Osteoblast (primary cell): ENCODE data around the gene SFTA2. TPM values are rescaled to one million over a fixed set of nuclear protein-coding genes. Genes with fewer than 3 reads are reported as not detected.

Experiments used
- DNase-seq: peaks from one replicate; pipeline ENCODE4 v3.0.0; 2011; ENCODE audit warnings: low spot score, mixed read lengths; ENCODE audit not compliant: insufficient read length; ENCODE audit errors: missing footprints
- H2AFZ ChIP-seq: 2 replicates; pipeline ENCODE4 v1.6.0; 2011; ENCODE audit warnings: mild to moderate bottlenecking, low read length
- H3K27ac ChIP-seq: 2 replicates; pipeline ENCODE4 v1.5.1; 2011; ENCODE audit warnings: mild to moderate bottlenecking, low read depth, low read length, moderate library complexity
- H3K27me3 ChIP-seq: 2 replicates; pipeline ENCODE4 v1.6.0; 2012; ENCODE audit warnings: mild to moderate bottlenecking, control low read depth, inconsistent platforms, low read length, moderate library complexity; ENCODE audit not compliant: insufficient read depth
- H3K36me3 ChIP-seq: 2 replicates; pipeline ENCODE4 v1.5.1; 2011; ENCODE audit warnings: mild to moderate bottlenecking, low read length, control low read depth, moderate library complexity; ENCODE audit not compliant: insufficient read depth
- H3K4me1 ChIP-seq: 2 replicates; pipeline ENCODE4 v1.5.1; 2011; ENCODE audit warnings: mild to moderate bottlenecking, low read length, control low read depth, moderate library complexity; ENCODE audit not compliant: insufficient read depth
- H3K4me2 ChIP-seq: 2 replicates; pipeline ENCODE4 v1.6.0; 2011; ENCODE audit warnings: mild to moderate bottlenecking, low read length; ENCODE audit not compliant: insufficient read depth
- H3K4me3 ChIP-seq: fragments of 200-600 bp; sonication (generic); 3 replicates; pipeline ENCODE4 v1.5.1; 2012; ENCODE audit warnings: mild to moderate bottlenecking, low read length, inconsistent platforms; ENCODE audit not compliant: insufficient read depth
- H3K79me2 ChIP-seq: 2 replicates; pipeline ENCODE4 v1.6.0; 2012; ENCODE audit warnings: mild to moderate bottlenecking, low read length, control low read depth, inconsistent platforms; ENCODE audit not compliant: insufficient read depth
- H3K9me3 ChIP-seq: 2 replicates; pipeline ENCODE4 v1.5.1; 2011; ENCODE audit warnings: low read depth, low read length, control low read depth
- H4K20me1 ChIP-seq: 2 replicates; pipeline ENCODE4 v1.6.0; 2012; ENCODE audit warnings: mild to moderate bottlenecking, low read length, control low read depth; ENCODE audit not compliant: insufficient read depth
- CTCF ChIP-seq: IDR thresholded peaks from 2 replicates; pipeline ENCODE4 v1.5.1; 2011; ENCODE audit warnings: mild to moderate bottlenecking, low read depth, low read length, moderate library complexity; ENCODE audit errors: extremely low read depth
- total RNA-seq: library from RNA; depleted of rRNA; stranded (reverse); fragments of >200 nt; gene quantifications from 2 replicates; pipeline ENCODE4 v1.2.3, GENCODE V29; 2012

SFTA2 gene
- total RNA-seq, 1 donor = not detected

GRCh38 chr6:30890646-30891449 lies 41.1 kb downstream of the SFTA2 start:
- H3K27me3 ChIP-seq = no peaks in the 10 kb centered on the region
- peaks cover 28% of the 10 kb centered on the region for H3K4me1 ChIP-seq
- no peak overlapping the region for H3K27ac ChIP-seq
- no peak overlapping the region for H3K4me2 ChIP-seq
- TF ChIP-seq CTCF = no peak
- peaks cover 11% of the 10 kb centered on the region for H3K79me2 ChIP-seq
- peak; percentile 82 for DNase-seq
- peaks cover 7% of the 10 kb centered on the region for H4K20me1 ChIP-seq
- H3K9me3 ChIP-seq = no peaks in the 10 kb centered on the region
- H2AFZ ChIP-seq = no peak overlapping the region
- H3K4me3 ChIP-seq = no peak overlapping the region
- peaks cover 11% of the 10 kb centered on the region for H3K36me3 ChIP-seq

- H3K9me3 ChIP-seq = no peaks in the 10 kb centered on the region
- DNase-seq = peak; percentile 89
- H2AFZ ChIP-seq = no peak overlapping the region
- no peak for TF ChIP-seq CTCF
- no peaks in the 10 kb centered on the region for H3K27me3 ChIP-seq
- H4K20me1 ChIP-seq = peaks cover 7% of the 10 kb centered on the region
- H3K79me2 ChIP-seq = peaks cover 19% of the 10 kb centered on the region
- H3K4me3 ChIP-seq = no peak overlapping the region
- peaks cover 36% of the 10 kb centered on the region for H3K4me1 ChIP-seq
- H3K36me3 ChIP-seq = peaks cover 9% of the 10 kb centered on the region
- H3K4me2 ChIP-seq = no peak overlapping the region
- H3K27ac ChIP-seq = no peak overlapping the region
Measured at GRCh38 chr6:30889921-30890645, 41.9 kb downstream of the SFTA2 start.

GRCh38 chr6:30889496-30889885 lies 42.5 kb downstream of the SFTA2 start:
- Histone ChIP-seq H3K4me1 (peaks cover 40% of the 10 kb centered on the region), H3K79me2 (peaks cover 21% of the 10 kb centered on the region)

More at GRCh38 chr6:30889496-30889885, 42.5 kb downstream of the SFTA2 start:
- H2AFZ ChIP-seq = no peak overlapping the region
- TF ChIP-seq CTCF = no peak
- no peak overlapping the region for H3K27ac ChIP-seq
- H3K4me3 ChIP-seq = no peak overlapping the region
- H4K20me1 ChIP-seq = peaks cover 7% of the 10 kb centered on the region
- DNase-seq = peak; percentile 66
- no peaks in the 10 kb centered on the region for H3K27me3 ChIP-seq
- no peaks in the 10 kb centered on the region for H3K9me3 ChIP-seq
- peaks cover 4% of the 10 kb centered on the region for H3K36me3 ChIP-seq
- no peak overlapping the region for H3K4me2 ChIP-seq
